Chondrocyte (in vitro differentiated cells): ENCODE data around the gene HMX3. TPM values are rescaled to one million over a fixed set of nuclear protein-coding genes. Genes with fewer than 3 reads are reported as not detected.

Experiments used
- DNase-seq: peaks from one replicate; pipeline ENCODE4 v3.0.0; 2021; ENCODE audit warnings: mixed read lengths, low spot score
- H3K27ac Mint-ChIP-seq: one replicate; pipeline ENCODE4 v1.8.0; 2021; ENCODE audit warnings: mild to moderate bottlenecking, moderate library complexity, mixed read lengths; ENCODE audit not compliant: unreplicated experiment
- H3K27me3 Mint-ChIP-seq: 2 replicates; pipeline ENCODE4 v1.8.0; 2021; ENCODE audit warnings: low read depth, mixed read lengths
- H3K36me3 Mint-ChIP-seq: 2 replicates; pipeline ENCODE4 v1.8.0; 2021; ENCODE audit warnings: low read depth, mixed read lengths
- H3K4me1 Mint-ChIP-seq: 2 replicates; pipeline ENCODE4 v1.8.0; 2021; ENCODE audit warnings: low read depth, mild to moderate bottlenecking, mixed read lengths
- H3K4me3 Mint-ChIP-seq: one replicate; pipeline ENCODE4 v1.8.0; 2021; ENCODE audit warnings: mild to moderate bottlenecking, moderate library complexity, mixed read lengths; ENCODE audit not compliant: unreplicated experiment
- H3K9me3 Mint-ChIP-seq: 2 replicates; pipeline ENCODE4 v1.8.0; 2021; ENCODE audit warnings: low read depth, mixed read lengths
- CTCF ChIP-seq: fragments of 200-600 bp; sonication (generic); IDR thresholded peaks from 2 replicates; pipeline ENCODE4 v1.5.0; 2021; ENCODE audit warnings: antibody characterized with exemption, mild to moderate bottlenecking, moderate library complexity
- long read RNA-seq: library from polyadenylated mRNA; stranded (forward); transcript quantifications from one replicate; pipeline ENCODE4 v2.0.0, GENCODE V29; 2021
- total RNA-seq: library from RNA; stranded (reverse); gene quantifications from 3 replicates; pipeline ENCODE4 v1.2.1, GENCODE V29; 2021

HMX3 gene
- total RNA-seq, result not detected in 3 replicates
- long read RNA-seq, result 0 reads

DNA sequence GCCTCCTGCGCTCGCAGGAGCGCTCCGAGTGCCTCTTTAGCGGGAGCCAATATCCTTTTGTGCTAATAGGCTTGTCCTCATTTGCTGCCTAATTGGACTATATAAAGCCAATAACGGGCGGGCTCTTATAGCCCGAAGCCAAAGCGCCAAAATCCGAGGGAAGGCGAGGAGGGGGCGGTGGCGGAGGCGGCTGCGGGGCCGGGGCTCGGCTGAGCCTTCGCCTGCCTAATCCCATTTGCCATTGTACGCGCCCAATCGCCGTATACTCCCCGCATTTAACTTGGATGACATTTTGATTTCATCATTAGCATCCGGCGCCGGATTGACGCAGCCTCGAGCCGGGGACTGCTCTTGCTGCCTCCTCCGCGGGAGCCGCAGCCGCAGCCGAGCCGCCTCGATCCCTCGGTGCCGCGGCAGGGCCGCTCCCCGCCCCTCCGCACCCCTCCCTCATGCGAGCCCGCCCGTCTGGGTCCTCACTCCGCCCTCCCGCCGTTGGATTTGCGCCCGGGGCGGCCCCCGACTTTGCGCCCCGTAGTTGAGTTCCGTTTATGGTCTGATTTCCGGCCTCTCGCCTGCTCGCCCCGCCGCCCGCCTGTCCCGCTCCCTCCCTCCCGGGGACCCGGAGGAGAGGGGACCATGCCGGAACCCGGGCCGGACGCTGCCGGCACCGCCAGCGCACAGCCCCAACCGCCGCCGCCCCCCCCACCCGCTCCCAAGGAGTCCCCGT lies at the start of gene HMX3:
Gene HMX3 (plus strand): TSS at position 556 of the 727 bp plus-strand sequence. CDS start 81 bp downstream, at position 637.
- peak within 1 kb of the TSS; percentile 64 for H3K4me3 Mint-ChIP-seq
- no peak within 1 kb of the TSS for H3K27ac Mint-ChIP-seq
- H3K36me3 Mint-ChIP-seq, result peaks cover 3% of the 10 kb centered on the region
- H3K27me3 Mint-ChIP-seq, result peaks cover 76% of the 10 kb centered on the region
- H3K9me3 Mint-ChIP-seq, result no peaks in the 10 kb centered on the region
- no peak for DNase-seq
- H3K4me1 Mint-ChIP-seq, result peaks cover 37% of the 10 kb centered on the region
- no peak for TF ChIP-seq CTCF

- no peaks in the 10 kb centered on the region for H3K4me1 Mint-ChIP-seq
- peaks cover 3% of the 10 kb centered on the region for H3K9me3 Mint-ChIP-seq
- H3K27me3 Mint-ChIP-seq, result peaks cover 2% of the 10 kb centered on the region
- no peak overlapping the region for H3K27ac Mint-ChIP-seq
- H3K36me3 Mint-ChIP-seq, result no peaks in the 10 kb centered on the region
- no peak overlapping the region for H3K4me3 Mint-ChIP-seq
- no peak for DNase-seq
- no peak for TF ChIP-seq CTCF
Observed at GRCh38 chr10:123086281-123086680, 49.5 kb upstream of the HMX3 start.

DNA sequence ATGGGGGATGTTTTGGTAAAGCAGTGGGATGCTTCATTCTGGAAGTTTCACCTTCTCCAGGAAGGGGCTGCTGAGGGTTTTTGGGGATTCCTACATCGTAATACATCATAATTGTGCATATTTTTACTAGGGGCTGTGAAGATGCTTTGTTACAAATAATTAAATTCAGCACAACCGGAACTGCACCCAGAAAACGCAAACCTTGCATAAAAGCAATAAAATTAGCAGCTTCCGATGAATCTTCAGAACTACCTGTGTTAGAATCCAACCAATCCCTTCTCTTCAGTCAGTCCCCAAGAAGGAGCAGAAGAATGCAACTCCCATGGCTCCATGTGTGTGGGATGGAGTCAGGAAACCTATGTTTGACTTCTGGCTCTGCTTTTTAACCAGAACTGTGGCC lies 48.4 kb upstream of the HMX3 start:
- H3K36me3 Mint-ChIP-seq, result no peaks in the 10 kb centered on the region
- no peaks in the 10 kb centered on the region for H3K4me1 Mint-ChIP-seq
- H3K9me3 Mint-ChIP-seq, result peaks cover 3% of the 10 kb centered on the region
- no peak overlapping the region for H3K27ac Mint-ChIP-seq
- H3K4me3 Mint-ChIP-seq, result no peak overlapping the region
- peaks cover 6% of the 10 kb centered on the region for H3K27me3 Mint-ChIP-seq
- DNase-seq, result no peak
- no peak for TF ChIP-seq CTCF

DNA sequence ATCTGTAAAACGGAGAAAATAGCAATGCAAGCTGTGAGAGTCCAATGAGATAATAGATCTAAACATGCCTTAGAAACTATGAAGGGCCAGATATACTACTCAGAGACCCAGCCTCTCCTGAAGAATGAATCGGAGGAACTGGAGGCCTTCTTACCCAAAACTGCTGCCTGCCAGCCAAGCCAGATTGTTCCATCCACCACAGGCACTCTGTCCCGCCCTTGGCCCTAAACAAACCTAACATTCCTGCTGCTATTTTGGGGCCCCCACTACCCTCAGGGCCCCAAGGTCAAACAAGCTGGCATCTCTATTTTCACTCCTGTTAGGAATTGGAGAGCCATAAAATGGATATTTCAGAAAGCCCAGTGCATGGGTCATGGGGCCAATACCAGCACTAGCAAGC lies 48.0 kb upstream of the HMX3 start:
- Mint-ChIP-seq H3K9me3 (peaks cover 3% of the 10 kb centered on the region), H3K4me3 (no peak overlapping the region), H3K36me3 (no peaks in the 10 kb centered on the region), H3K27ac (no peak overlapping the region), H3K27me3 (peaks cover 6% of the 10 kb centered on the region), H3K4me1 (no peaks in the 10 kb centered on the region)
- no peak for TF ChIP-seq CTCF
- no peak for DNase-seq

DNA sequence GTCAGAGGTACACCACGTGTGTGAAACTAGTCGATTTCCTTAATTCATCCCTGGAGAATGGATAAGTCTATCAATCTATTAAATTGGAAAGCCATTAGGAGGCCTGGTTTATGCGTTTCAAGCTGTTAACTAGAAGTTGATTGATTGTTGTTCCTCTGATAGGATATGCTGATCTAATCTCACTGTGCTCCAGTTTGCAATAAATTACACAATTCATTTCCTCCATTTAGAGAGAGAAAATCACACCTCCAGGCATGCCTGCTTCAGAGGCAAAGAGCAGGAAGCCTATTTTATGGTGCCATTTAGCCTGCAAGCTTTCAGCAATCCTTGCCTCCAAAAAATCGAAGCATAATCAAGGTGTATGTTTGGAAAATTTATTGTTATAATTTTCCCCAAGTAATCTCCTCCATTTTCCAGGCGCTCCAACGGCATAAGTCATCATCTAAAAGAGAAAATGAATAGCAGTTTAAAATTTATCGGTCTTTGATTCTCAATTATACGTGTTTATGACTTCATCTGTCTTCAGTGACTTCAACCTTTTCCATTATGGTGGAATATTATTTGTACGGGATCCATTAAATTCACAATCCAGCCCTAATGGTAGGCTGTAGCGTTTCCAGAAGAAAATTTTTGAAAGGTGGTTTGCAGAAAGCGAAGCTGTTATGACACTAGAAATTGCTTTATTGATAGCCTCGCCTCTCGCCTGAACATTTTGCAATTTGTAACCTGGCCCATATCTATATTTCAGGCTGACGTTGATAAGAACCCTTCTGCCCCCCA lies 42.9 kb upstream of the HMX3 start:
- H3K9me3 Mint-ChIP-seq, result no peaks in the 10 kb centered on the region
- peaks cover 10% of the 10 kb centered on the region for H3K27me3 Mint-ChIP-seq
- no peak overlapping the region for H3K4me3 Mint-ChIP-seq
- no peak overlapping the region for H3K27ac Mint-ChIP-seq
- H3K4me1 Mint-ChIP-seq, result no peaks in the 10 kb centered on the region
- no peaks in the 10 kb centered on the region for H3K36me3 Mint-ChIP-seq
- no peak for DNase-seq
- no peak for TF ChIP-seq CTCF
